GM12801 (cell line): ENCODE data around the gene MAP7D1.

Experiments
- CTCF ChIP-seq: IDR thresholded peaks from one replicate; pipeline ENCODE4 v1.5.1; 2011; ENCODE audit warnings: control low read depth; ENCODE audit not compliant: insufficient read length; ENCODE audit errors: extremely low read depth

The MAP7D1 gene

DNA sequence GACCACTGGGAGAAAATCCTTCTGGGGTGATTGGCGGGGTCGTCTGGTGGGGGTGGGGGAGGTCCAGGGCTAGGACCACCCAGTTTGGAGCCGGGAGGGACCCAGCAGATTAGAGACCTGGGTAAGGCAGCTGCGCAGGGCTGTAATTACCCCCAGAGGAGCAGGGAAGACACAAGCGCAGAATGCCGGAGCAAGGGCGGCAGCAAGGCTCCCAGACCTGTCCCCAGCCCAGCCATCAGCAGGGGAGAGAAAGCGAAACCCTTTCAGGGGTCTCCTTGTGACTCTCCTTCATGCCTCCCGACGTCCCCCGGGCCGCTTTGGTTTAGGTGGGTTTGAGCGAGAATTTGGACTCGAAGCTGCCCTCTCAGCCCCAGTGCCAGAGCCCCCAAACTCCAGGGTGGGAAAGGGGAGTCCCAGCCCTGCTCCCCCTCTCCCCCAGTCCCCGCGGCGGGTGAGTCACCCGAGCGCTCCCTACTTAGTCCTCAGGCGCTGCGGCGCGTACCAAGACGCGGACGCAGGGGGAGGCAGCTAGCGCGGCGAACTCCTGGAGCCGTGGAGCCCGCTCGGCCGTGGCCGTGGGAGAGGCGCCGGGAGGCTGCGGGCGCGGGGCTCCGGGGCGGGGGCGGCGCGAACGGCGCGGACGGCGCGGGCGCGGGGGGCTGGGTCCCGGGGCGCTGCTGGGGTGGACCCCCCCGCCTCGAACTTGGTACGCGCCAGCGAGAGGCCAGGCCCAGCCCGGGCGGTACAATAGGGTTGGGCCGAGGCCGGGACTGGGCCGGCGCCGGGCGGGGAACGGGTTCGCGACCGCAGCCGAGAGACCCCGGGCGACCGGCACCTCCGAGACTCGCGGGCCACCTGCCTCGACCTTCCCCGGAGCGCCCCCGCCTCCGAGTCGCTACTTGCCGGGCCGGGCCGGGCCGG lies at the start of gene MAP7D1:
Gene MAP7D1 (plus strand): TSS at position 753 of the 921 bp plus-strand sequence. CDS start 258 bp downstream, outside the sequence.
- TF ChIP-seq CTCF: no peak

- TF ChIP-seq CTCF: no peak
Observed at GRCh38 chr1:36106269-36106668, 49.7 kb upstream of the MAP7D1 start.

- TF ChIP-seq CTCF: no peak
Observed at GRCh38 chr1:36107394-36107793, 48.6 kb upstream of the MAP7D1 start.

GRCh38 chr1:36108314-36108713 lies 47.6 kb upstream of the MAP7D1 start:
- no peak for TF ChIP-seq CTCF

DNA sequence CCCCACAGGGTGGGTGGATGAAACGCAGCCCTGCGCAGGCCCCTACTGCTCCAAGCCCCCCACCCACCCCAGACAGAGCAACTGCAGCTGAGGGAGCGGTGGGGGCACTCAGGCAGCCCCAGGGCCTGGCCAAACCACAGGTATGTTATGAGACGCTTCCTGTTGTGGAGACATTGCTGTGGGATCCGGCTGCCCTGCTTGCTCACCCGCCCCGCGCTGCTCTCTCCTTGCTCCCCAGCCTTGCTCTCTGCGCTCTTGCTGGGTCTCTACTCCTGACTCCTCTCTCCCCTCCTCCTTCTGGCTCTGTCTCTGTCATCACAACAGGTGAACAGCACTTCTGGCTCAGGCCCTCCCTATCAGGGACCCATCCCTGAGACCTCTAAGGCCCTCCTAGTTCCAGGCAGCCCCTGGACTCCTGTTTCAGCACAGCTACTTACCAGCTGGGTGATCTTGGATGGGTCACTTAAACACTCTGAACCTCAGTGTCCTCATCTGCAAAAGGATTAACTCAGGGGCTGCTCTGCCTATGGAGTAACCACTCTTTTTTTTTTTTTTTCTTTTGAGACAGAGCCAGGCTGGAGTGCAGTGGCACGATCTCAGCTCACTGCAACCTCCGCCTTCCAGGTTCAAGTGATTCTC lies 46.8 kb upstream of the MAP7D1 start:
- no peak for TF ChIP-seq CTCF

DNA sequence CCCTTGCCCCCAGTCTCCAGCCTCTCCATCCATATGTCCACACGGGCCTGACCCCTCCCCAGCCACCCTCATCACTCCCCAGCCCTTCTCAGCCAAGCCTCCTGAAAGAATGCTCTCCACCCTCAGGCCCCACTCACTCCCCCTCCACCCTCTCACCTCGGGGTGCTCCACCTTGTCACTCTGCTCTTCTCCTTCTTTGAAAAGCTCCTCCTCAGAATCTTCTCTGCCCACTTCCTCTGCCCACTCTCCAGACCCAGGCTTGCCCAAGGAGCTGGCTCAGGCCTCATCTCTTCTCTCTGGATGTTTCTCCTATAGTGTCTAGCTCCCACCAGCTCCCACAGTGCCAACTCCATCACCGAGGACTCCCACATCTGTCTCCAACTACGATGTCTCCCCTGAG lies 44.8 kb upstream of the MAP7D1 start:
- no peak for TF ChIP-seq CTCF

DNA sequence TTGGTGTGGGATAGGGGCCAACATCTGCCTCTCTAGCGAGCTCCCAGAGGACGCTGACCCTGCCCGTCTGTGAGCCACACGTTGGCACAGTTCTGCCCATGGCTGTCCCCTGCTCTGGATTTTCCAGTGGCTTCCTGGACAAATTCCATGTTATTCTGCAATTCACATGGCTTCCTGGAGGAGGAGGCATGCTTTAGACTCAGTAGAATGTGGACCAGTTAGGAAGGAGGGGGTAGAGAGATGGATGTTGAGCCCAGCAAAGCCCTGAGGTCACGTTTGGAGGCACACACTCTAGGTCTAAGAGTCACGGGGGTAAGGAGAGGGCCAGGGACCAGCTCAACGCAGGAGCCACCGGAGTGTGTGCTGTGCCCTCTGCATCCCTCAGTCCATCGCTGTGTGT lies 43.1 kb upstream of the MAP7D1 start:
- no peak for TF ChIP-seq CTCF
